ENCODE data around the gene MSRB1.
"Not testable (repeated sequence)": the region's sequence is repeated elsewhere in the genome, so short reads cannot be mapped to it uniquely, and the experiment has no call there.

MSRB1 gene

DNA sequence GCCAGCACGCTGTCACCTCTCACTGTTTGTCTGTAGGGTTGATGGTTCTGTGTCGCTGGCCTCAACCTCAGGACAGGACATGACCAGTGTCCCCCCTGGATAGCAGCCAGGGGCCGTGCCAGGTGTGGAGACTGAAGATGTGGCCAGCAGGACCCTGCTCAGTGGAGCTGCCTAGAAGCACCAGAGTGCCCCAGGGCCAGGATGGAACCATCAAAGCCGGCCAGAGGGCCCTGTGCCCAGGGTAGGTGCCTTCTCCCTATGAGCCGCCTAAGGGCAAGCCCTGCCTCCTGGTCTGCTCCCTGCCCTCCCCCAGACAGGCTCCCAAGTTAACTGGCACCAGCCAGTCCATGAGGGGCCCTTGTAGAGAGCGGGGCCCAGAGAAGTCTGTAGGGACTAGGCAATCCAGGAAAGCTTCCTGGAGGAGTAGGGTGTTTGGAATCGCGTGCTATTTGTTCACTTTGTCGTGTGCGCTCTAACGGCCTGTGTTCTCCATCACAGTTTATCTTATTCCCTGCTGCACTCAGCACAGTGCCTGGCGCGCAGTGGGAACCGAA, 15.8 kb upstream of the MSRB1 start:
- no peak overlapping the region for H3K4me3 ChIP-seq (ENCODE audit: low read depth, low read length)
- DNase-seq (ENCODE audit: low read depth): no peak
- TF ChIP-seq, protein P1, sequence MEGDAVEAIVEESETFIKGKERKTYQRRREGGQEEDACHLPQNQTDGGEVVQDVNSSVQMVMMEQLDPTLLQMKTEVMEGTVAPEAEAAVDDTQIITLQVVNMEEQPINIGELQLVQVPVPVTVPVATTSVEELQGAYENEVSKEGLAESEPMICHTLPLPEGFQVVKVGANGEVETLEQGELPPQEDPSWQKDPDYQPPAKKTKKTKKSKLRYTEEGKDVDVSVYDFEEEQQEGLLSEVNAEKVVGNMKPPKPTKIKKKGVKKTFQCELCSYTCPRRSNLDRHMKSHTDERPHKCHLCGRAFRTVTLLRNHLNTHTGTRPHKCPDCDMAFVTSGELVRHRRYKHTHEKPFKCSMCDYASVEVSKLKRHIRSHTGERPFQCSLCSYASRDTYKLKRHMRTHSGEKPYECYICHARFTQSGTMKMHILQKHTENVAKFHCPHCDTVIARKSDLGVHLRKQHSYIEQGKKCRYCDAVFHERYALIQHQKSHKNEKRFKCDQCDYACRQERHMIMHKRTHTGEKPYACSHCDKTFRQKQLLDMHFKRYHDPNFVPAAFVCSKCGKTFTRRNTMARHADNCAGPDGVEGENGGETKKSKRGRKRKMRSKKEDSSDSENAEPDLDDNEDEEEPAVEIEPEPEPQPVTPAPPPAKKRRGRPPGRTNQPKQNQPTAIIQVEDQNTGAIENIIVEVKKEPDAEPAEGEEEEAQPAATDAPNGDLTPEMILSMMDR (IDR thresholded peaks at IDR 0.05; ENCODE audit: low read depth, low read length, missing control alignments): no peak

DNA sequence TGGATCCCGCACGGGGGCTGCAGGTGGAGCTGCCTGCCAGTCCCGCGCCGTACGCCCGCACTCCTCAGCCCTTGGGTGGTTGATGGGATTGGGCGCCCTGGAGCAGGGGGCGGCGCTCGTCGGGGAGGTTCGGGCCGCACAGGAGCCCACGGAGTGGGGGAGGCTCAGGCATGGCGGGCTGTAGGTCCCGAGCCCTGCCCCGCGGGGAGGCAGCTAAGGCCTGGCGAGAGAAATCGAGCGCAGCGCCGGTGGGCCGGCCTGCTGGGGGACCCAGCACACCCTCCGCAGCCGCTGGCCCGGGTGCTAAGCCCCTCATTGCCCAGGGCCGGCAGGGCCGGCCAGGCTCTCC, 15.1 kb upstream of the MSRB1 start:
- DNase-seq (ENCODE audit: low read depth); H3K4me3 ChIP-seq (ENCODE audit: low read depth, low read length): not testable (repeated sequence)

DNA sequence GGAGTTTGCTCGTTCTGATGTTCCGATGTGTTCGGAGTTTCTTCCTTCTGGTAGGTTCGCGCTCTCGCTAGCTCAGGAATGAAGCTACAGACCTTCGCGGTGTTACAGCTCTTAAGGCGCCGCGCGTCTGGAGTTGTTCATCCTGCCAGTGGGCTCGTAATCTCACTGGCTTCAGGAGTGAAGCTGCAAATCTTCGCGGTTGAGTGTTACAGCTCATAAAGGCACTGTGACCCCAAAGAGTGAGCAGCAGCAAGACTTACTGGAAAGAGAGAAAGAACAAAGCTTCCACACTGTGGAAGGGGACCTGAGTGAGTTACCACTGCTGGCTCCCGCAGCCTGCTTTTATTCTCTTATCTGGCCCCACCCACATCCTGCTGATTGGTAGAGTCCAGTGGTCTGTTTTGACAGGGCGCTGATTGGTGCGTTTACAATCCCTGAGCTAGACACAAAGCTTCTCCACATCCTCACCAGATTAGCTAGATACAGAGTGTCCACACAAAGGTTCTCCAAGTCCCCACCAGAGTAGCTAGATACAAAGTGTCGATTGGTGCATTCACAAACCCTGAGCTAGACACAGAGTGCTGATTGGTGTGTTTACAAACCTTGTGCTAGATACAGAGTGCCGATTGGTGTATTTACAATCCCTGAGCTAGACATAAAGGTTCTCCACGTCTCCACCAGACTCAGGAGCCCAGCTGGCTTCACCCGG, 14.6 kb upstream of the MSRB1 start:
- DNase-seq (ENCODE audit: low read depth); H3K4me3 ChIP-seq (ENCODE audit: low read depth, low read length): not testable (repeated sequence)

DNA sequence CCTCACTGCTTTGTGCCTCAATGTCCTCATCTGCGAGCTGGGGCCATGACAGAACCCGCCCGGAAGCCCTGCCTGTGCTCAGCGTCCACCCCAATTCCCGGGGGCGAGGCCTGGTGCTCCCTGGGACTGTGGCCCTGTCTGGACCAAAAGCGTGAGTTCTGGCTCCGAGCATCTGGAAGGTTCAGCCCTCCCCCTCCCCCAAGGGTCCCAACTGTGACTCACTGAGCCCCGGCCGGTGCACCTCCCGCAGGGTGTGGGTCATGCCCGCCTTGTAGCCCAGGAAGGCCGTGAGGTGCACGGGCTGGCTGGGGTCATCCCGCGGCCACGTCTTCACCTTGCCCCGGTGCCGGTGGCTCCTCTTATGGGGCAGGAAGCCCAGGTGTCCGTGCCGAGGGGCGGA, 10.7 kb upstream of the MSRB1 start:
- DNase-seq (ENCODE audit: low read depth): no peak
- H3K4me3 ChIP-seq (ENCODE audit: low read depth, low read length): no peak overlapping the region
- TF ChIP-seq, protein P1 (IDR thresholded peaks at IDR 0.05; ENCODE audit: low read depth, low read length, missing control alignments): no peak

DNA sequence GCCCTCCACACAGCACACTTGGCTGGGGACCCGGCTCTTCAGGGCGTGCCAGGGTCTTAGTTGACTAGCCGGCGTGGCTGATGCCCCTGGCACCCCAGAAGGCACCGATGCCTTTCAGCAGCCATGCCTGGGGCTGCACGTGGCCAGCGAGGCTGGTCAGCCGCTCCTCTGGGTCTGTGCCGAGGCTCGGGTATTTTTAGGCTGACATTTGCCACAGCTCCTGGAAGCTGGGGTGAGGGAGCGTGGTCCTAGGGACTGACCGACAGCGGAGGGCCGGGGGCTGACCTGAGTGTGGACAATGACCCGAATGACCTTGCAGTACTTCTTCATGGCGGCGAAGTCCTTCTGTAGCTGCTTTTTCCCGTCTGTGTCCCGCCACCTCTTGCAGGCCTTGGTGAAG, 7.6 kb upstream of the MSRB1 start:
- DNase-seq (ENCODE audit: low read depth): no peak
- no peak overlapping the region for H3K4me3 ChIP-seq (ENCODE audit: low read depth, low read length)
- TF ChIP-seq, protein P1 (IDR thresholded peaks at IDR 0.05; ENCODE audit: low read depth, low read length, missing control alignments): no peak

DNA sequence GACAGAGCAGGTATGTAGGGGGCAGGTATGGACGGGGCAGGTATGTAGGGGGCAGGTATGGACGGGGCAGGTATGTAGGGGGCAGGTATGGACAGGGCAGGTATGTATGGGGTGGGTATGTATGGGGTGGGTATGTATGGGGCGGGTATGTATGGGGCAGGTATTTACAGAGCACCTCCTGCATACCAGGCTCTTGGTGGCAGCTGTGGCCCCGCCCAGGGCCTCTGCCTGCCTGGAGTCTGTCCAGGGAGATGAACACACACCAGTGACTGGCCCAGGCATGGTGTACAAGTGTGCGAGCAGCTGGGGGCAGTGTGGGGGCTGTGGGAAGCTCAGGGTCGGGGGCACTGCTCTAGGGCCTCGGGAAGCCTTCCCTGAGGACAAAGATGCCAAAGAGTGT, 7.0 kb upstream of the MSRB1 start:
- TF ChIP-seq, protein P1 (IDR thresholded peaks at IDR 0.05; ENCODE audit: low read depth, low read length, missing control alignments): no peak
- DNase-seq (ENCODE audit: low read depth): no peak
- no peak overlapping the region for H3K4me3 ChIP-seq (ENCODE audit: low read depth, low read length)

DNA sequence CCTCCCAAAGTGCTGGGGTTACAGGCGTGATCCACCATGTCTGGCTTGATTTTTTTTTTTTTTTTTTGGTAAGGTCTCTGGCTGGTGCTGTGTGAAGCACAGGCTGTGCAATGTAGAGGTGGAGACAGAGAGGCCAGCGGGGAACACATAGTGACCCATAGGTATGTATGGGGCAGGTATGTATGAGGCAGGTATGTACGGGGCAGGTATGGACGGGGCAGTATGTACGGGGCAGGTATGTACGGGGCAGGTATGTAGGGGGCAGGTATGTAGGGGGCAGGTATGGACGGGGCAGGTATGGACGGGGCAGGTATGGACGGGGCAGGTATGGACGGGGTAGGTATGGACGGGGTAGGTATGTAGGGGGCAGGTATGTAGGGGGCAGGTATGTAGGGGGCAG, 6.5 kb upstream of the MSRB1 start:
- H3K4me3 ChIP-seq (ENCODE audit: low read depth, low read length): no peak overlapping the region
- TF ChIP-seq, protein P1 (IDR thresholded peaks at IDR 0.05; ENCODE audit: low read depth, low read length, missing control alignments): no peak

DNA sequence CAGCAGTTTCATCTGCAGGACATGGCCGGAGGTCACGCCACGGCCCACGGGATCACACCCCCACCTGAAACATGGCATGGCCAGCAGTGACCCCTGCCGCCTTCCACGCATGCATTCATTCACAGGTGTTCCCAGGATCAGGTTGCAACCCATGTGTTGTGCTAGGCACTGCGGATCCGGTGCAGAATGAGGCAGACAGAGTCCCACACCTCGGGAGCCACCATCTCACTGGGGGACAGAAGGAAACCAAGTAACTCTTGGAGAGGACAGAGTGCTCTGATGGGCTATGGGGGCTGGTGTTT, 4.3 kb upstream of the MSRB1 start:
- TF ChIP-seq, protein P1 (IDR thresholded peaks at IDR 0.05; ENCODE audit: low read depth, low read length, missing control alignments): no peak
- no peak overlapping the region for H3K4me3 ChIP-seq (ENCODE audit: low read depth, low read length)
- no peak for DNase-seq (ENCODE audit: low read depth)

More for the DNA sequence above, 6.5 kb upstream of the MSRB1 start:
- DNase-seq (ENCODE audit: low read depth): no peak
